Measurements from ENCODE around the gene STAT5B.

STAT5B gene

GRCh38 chr17:42169351-42169750 lies 106.8 kb downstream of the STAT5B start:
- DNase-seq = no peak

- no peak for DNase-seq
Observed at GRCh38 chr17:42167807-42168206, 108.4 kb downstream of the STAT5B start.

DNA sequence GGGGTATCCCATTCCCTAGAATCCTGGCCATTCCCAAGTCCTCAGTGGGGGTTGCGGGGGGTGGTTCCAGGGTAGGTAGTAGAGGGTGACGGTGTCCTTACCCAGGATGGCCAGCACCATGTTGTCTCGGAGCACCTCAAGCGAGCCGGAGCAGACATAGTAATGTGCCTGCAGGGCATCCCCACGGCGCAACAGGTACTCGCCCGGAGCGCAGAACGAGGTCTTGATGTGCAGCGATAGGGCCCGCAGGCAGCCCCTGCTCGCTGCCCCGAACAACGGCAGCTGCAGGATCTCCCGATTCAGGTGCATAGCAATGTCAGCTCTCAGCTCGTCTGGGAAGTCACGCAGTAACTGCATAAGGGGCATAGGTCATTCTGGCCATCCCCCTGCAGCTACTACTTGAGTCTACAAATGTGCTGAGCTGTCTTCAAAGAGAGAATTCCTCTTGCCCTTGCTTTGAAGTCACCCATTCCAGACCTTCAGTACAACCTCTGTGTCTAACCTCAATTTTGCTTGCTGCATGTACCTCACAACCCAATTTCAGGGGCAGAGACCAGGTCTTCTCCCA lies 109.9 kb downstream of the STAT5B start:
- no peak for DNase-seq

DNA sequence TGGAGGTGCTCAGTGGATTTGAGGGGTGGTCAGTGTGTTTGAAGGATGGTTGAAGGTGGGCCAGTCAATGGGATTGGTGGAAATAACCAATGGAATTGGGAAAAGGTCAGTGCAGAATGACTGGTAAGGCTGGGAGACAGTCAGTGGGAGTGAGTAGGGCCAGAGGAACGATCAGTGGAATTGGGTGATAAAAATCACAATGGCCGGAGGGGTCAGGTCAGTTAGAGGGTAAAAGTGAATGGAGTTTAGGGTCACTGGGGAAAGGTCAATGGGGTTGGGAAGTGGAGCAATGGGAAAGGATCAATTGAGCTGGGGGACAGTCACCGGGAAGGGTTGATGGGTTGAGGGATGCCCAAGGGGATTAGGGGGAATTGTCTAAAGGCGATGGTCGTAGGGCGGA lies 110.4 kb downstream of the STAT5B start:
- DNase-seq = no peak

DNA sequence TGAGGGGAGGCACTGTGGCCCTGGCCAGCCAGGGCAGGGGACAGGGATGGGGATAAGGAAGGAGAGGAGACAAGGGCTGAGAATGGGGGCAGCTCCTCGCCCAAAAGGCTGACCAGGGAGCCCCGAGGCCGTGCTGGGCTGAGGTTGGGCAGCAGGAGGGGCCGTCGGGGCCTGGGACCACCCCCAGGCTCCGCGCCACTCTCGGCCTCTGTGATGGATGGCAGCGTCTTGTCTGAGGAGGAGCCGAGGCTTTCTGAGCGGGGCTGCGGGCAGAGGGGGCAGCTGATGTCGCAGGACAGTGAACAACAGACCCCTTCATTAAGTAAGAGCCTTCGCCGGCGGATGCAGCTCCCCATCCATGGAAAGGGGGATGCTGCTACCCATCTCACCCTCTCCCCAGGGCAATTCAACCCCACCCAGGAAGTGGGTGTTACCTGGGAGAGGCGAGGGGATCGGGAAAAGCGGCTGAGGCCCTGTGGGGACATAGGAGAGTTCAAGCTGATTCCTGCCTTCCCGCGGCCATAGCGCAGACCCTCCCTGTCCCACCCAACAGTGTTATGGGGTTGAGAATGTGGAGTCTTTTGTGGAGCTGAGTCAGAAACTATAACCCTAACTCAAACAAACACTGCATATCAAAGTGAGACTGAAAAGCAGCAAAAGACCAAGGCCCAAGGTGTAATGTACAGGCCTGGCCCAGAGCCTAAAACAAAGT lies 112.3 kb downstream of the STAT5B start:
- no peak for DNase-seq

GRCh38 chr17:42163113-42163512 lies 113.1 kb downstream of the STAT5B start:
- DNase-seq = peak; percentile 53

- DNase-seq = no peak
Observed at GRCh38 chr17:42160531-42160910, 115.7 kb downstream of the STAT5B start.

GRCh38 chr17:42159796-42160530 lies 116.2 kb downstream of the STAT5B start:
- DNase-seq = no peak

DNA sequence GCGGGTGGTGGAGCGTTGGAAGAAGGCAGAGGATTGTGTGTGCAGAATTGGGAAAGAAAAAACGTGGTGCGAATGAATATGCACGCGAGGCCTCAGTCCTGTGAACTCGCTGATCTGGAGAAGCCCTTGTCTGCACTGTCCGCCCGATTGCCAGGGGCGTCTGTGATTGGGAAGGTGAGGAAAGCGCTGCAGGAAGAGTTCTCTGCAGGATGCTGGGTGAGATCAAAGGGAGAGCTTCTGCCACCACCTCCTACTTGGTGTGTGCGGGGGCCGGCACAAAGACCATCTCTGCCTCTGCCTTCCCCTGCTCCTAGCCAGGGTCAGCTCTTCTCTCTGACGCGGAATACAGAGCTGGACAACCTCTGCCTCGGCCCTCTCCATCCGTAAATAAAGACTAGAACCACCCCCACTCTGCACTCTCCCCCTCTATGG lies 120.6 kb downstream of the STAT5B start:
- no peak for DNase-seq

GRCh38 chr17:42153919-42154742 lies 122.1 kb downstream of the STAT5B start:
- no peak for DNase-seq

Measured in activated CD4-positive, alpha-beta T cell treated with anti-CD3 and anti-CD28 coated beads, Interleukin-2, amount 50 U/mL, for 16 hours (primary cell).